Measurements from ENCODE around the gene OR8I2.
"Not testable (repeated sequence)": the region's sequence is repeated elsewhere in the genome, so short reads cannot be mapped to it uniquely, and the experiment has no call there.

Gene OR8I2

DNA sequence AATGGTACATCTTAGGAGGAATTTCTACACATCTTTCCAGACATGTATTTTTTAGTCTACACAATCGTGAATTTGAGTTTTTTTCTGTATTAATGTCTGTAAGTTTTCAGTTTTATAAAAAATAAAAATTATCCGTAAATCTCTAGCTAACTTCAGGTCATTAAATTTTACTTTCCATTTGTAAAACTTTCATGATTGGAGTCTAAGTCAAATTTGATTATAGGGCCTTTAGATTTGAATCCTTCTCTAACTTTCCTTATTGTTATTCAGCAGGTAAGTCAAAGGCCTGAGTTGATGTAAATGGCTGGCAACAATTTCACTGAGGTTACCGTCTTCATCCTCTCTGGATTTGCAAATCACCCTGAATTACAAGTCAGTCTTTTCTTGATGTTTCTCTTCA is at the start of gene OR8I2:
Gene OR8I2 (plus strand): TSS at position 301 of the 400 bp plus-strand sequence. CDS start 0 bp downstream, at position 301.
- DNase-seq: no peak

- no peak for DNase-seq
Observed at GRCh38 chr11:56045538-56045937, 47.6 kb upstream of the OR8I2 start.

GRCh38 chr11:56048480-56048879 is 44.6 kb upstream of the OR8I2 start:
- no peak for DNase-seq

GRCh38 chr11:56049487-56049886 is 43.6 kb upstream of the OR8I2 start:
- no peak for DNase-seq

DNA sequence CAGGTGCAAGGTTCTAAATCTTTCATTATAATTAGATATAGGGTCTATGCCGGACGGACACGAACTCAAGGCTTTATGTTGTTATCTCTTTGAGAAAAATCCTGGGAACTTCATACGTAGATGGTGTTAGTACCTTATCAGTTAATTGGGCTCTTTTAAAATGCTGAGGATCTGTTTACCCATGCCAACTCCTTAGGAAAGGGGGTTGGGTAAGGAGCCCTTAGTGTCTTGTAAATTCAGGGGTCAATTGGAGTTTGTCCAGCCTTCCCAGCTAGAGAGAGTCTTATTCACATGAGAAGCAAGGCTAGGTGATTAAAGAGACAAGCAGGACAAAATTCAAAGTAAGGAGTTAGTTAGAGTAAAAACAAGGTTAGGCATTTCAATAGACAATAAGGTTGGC is 36.7 kb upstream of the OR8I2 start:
- DNase-seq: not testable (repeated sequence)

- not testable (repeated sequence) for DNase-seq
Observed at GRCh38 chr11:56057661-56058237, 35.4 kb upstream of the OR8I2 start.

GRCh38 chr11:56058260-56058780 is 34.8 kb upstream of the OR8I2 start:
- DNase-seq: not testable (repeated sequence)

GRCh38 chr11:56066980-56067379 is 26.1 kb upstream of the OR8I2 start:
- no peak for DNase-seq

DNA sequence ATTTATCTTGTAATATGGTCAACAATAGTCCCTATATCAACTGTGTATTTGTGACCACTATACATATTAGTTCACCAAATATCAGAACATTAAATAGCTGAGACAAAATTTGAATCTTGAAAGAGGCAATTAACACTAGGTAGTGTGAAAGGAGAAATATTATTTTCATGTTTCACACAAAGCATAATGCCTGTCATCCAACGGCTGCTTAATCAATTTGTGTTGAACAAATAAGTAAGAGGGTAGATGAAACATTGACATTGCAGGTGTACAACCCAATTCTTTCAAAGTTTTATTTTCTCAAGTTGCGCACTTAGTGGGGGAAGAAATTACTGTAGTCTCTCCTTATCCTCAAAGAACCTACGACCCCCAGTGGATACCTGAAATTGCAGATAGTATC is 3.4 kb upstream of the OR8I2 start:
- no peak for DNase-seq

- DNase-seq: no peak
Observed at GRCh38 chr11:56103210-56103737, 10.2 kb downstream of the OR8I2 start, which contains the start of gene OR8H2. TSS of gene OR8H2 (plus strand) at chr11:56103687. CDS start at chr11:56105043, 1,356 bp downstream.

- DNase-seq: no peak
Observed at GRCh38 chr11:56122073-56122472, 29.0 kb downstream of the OR8I2 start, which contains the start of gene OR8H3. TSS of gene OR8H3 (plus strand) at chr11:56122373. CDS start at chr11:56122373, 0 bp downstream.

GRCh38 chr11:56140151-56140661 is 47.1 kb downstream of the OR8I2 start, which contains the start of gene OR8J3:
TSS of gene OR8J3 (minus strand) at chr11:56140201. CDS start at chr11:56137718, 2,483 bp downstream.
- DNase-seq: no peak

- not testable (repeated sequence) for DNase-seq
Observed at GRCh38 chr11:56143681-56144080, 50.6 kb downstream of the OR8I2 start.
